ENCODE measurements around the gene CDC42.
A peak's percentile ranks its signal among the peaks of the same experiment; 100 is the strongest.
"Not testable (repeated sequence)": the region's sequence is repeated elsewhere in the genome, so short reads cannot be mapped to it uniquely, and the experiment has no call there.

CDC42 gene
- total RNA-seq: 47.8 to 78.4 (median 67.7) reads per million in 4 experiments

DNA sequence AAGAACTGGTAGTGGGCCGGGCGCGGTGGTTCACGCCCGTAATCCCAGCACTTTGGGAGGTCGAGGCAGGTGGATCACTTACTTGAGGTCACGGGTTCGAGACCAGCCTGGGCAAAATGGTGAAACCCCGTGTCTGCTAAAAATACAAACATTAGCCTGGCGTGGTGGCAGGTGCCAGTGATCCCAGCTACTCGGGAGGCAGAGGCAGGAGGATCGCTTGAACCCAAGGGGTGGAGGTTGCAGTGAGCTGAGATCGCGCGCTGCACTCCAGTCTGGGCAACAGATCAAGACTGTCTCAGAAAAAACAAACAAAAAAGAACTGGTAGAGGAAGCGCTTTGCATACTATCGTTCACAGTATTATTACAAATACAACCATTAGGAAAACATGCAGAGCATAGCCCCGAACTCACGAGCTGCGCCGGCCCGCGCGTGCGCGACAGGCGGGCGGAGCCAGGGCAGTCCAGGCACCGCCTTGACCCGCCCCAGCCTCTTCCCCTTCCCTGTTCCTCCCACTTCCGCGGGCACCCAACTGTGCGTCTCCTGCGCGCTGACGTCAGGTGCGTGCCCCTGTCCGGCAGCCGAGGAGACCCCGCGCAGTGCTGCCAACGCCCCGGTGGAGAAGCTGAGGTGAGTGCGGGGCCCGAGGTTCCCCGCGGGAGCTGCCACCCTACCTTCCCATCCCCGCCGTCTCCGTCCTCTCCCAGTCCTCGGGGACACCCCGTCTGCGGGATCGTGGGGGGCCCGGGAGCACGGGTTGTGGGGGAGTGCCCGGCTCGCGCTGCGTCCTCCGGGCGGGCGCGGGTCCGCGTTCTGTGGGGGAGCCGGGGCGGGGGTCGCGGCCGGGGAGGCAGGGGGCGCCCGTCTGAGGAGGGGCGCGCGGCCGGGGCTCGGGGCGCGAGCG, at the start of gene CDC42:
Gene CDC42 (plus strand): TSS at position 595 of the 902 bp plus-strand sequence. CDS start 25,770 bp downstream, outside the sequence.
- peak; percentile 95 for DNase-seq

DNA sequence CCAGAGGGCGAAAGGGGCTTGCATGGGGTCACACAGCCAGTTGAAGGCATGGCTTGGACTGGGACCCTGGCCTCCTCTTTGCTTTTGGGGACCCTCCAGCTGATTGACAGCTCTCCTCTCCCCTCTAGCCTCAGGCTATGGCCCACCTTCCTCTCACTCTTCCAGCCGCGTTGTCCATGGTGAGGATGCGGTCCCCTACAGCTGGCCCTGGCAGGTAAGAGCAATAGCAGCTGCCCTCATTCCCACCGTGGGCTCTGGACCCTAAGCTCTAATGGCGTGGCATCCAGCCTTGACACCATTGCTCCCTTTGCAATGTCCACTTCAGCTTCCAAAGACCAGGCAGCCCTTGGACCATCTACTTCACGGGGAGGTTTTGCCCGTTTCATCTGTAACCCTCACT, 49.6 kb upstream of the CDC42 start:
- not testable (repeated sequence) for DNase-seq

DNA sequence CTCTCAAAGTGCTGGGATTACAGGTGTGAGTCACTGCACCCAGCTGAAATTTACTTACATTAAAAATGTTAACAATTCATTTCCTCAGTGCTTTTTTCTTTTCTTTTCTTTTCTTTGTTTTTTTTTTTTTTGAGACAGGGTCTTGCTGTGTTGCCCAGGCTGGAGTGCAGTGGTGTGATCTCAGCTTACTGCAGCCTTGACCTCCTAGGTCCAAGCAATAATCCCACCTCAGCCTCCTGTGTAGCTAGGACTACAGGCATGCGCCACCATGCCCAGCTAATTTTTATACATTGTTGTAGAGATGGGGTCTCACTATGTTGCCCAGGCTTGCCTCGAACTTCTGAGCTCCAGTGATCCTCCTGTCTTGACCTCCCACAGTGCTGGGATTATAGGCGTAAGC, 48.5 kb upstream of the CDC42 start:
- DNase-seq: not testable (repeated sequence)

DNA sequence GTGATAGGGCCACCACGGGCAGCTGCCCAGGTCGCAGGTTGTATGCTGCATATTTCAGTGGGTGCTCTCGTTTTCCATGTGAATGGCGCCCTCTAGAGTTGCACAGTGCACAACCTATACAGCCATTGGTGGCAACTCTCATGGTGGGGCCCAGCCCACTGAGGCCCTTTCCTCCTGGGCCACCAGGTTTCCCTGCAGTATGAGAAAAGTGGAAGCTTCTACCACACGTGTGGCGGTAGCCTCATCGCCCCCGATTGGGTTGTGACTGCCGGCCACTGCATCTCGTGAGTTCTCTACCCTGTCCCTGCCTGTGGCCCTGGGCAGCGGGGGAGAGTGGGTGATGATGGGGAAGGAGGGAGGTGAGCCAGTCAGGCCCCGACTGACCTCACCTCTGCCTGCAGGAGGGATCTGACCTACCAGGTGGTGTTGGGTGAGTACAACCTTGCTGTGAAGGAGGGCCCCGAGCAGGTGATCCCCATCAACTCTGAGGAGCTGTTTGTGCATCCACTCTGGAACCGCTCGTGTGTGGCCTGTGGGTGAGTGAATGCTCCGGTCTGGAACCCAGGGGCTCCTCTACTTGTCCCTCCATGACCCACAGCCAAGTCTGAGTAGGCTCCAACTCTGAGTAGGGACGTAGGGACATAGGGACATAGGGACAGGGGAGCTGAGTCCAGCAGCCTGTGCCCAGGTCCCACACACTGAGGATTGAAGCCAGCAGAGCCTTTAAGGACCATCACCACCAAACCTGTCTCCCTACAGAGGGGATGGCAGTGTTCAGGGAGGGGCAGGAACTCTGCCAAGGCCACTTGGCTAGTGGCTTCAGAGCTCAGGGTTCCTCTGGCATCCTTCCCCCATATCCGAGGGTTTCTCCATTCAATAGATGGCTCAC, 47.0 kb upstream of the CDC42 start:
- not testable (repeated sequence) for DNase-seq

DNA sequence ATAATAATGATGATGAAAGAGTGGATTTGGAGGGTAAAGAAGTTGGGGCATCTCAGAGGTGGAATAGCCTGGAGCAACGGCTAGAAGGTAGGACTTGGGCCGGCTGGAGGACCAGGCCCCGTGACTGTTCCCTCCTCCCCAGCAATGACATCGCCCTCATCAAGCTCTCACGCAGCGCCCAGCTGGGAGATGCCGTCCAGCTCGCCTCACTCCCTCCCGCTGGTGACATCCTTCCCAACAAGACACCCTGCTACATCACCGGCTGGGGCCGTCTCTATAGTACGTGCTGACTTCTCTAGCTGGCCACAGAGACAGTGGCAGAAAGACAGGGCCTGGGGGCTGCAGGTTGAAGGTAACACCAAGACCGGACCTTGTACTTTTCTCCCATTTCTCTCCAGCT, 45.8 kb upstream of the CDC42 start:
- not testable (repeated sequence) for DNase-seq

DNA sequence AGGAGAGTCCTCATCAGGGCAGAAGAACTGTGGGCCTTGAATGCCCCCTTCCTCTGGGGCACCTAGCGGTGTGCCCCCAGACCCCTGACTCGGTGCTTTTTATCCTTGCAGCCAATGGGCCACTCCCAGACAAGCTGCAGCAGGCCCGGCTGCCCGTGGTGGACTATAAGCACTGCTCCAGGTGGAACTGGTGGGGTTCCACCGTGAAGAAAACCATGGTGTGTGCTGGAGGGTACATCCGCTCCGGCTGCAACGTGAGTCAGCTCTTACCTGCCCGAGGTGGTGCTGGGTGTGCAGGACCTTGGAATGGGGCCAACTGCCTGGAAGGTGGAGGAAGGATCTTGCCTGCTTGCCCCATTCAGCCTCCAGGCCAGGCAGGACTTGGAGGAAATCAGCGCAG, 45.2 kb upstream of the CDC42 start:
- DNase-seq: not testable (repeated sequence)

DNA sequence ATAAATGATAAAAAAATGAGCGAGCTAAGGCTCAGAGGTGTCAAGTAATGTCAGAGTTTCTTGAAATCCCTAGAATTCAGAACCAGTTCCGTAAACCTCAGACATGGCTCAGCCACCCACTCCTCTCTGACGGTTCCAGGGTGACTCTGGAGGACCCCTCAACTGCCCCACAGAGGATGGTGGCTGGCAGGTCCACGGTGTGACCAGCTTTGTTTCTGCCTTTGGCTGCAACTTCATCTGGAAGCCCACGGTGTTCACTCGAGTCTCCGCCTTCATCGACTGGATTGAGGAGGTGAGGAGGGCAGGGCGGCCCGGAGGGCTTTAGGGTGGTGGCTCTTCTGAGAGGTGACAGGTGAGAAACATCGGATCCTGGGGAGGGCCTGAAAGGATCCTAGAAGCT, 42.9 kb upstream of the CDC42 start:
- not testable (repeated sequence) for DNase-seq

DNA sequence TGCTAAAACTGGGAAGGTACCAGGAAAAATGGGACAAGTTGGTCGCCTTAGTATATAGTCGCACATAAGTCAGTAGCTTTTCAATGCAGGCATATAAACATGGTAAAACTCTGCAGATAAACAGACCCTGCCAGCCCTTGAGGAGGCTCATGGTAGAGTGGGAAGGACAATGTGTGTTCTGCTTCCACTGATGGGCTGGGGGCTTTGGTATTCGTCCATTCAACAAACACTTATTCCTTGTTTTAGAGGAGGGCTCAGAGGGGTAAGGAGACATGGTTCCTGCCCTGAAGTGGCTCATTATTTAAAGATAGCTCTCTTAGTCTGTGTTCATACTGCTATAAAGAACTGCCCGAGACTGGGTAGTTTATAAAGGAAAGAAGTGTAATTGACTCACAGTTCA, 39.8 kb upstream of the CDC42 start:
- DNase-seq: not testable (repeated sequence)

DNA sequence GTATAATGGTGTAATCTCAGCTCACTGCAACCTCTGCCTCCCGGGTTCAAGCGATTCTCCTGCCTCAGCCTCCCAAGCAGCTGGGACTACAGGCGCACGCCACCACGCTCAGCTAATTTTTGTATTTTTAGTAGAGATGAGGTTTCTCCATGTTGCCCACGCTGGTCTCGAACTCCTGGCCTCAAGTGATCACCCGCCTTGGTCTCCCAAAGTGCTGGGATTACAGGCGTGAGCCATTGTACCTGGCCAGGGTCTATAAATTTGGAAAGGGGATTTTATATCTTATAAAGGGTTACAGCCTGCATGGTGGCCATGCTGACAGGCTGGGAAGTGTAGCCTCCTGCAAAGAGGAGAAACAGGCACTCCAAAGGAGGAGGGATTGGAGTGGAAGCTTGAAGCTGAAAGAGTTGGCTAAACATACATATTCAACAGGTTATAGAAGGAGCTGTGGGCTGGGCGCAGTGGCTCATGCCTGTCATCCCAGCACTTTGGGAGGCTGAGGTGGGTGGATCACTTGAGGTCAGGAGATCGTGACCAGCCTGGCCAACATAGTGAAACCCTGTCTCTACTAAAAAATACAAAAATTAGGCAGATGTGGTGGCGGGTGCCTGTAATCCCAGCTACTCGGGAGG, 37.8 kb upstream of the CDC42 start:
- DNase-seq: not testable (repeated sequence)

DNA sequence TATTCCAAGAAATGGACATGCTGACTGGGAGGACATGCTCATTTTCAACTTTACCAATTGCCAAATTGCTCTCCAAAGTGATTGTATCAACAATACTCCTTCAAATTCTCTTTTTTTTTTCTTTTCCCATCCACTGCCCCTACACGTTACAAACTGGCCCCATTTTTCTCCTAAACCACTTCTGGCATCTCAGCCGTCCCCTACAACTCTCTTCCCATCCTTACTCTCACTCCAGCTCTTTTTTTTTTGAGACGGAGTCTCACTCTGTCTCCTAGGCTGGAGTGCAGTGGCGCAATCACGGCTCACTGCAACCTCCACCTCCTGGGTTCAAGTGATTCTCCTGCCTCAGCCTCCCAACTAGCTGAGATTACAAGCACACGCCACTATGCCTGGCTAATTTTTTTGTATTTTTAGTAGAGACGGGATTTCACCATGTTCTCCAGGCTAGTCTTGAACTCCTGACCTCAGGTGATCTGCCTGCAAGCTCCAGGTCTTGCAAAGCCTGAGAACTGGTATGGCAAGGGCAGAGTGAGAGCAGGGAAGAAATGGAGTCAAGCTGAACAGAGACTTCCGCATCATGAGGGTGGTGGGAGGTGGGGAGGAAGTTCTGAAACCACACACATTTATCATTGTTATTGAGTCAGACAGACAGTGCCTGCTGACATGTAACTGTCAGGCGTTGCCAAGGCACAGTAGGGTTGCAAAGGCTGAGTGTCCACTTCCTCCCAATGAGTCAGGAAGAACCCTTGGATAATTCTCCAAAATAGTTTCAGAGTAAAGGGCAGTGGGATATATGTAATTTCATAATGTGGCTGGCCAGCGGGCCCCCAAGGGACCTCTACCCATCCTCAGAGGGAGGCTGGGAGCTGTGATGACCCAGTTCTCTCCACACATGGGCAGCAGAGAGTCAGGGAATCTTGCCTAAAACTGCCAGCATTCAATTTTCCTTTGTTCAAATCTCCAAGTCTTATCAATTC, 33.6 kb upstream of the CDC42 start:
- peak; percentile 7 for DNase-seq

DNA sequence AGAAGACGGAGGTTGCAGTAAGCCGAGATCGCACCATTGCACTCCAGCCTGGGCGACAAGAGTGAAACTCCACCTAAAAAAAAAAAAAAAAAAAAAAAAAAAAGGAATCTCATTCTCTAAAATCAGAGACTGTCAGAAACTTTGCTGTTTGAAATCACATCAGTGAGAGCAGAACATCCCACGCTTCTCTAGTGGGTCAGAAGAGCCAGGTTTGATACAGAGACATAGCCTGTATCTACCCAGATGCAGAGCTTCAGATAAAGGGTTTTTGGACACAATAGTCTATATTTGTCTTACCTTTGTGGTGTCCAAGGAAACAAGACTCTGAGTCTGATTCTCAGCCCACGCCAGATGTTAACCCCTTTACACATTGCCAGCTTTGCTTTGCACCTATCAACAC, 31.4 kb upstream of the CDC42 start:
- DNase-seq: no peak

DNA sequence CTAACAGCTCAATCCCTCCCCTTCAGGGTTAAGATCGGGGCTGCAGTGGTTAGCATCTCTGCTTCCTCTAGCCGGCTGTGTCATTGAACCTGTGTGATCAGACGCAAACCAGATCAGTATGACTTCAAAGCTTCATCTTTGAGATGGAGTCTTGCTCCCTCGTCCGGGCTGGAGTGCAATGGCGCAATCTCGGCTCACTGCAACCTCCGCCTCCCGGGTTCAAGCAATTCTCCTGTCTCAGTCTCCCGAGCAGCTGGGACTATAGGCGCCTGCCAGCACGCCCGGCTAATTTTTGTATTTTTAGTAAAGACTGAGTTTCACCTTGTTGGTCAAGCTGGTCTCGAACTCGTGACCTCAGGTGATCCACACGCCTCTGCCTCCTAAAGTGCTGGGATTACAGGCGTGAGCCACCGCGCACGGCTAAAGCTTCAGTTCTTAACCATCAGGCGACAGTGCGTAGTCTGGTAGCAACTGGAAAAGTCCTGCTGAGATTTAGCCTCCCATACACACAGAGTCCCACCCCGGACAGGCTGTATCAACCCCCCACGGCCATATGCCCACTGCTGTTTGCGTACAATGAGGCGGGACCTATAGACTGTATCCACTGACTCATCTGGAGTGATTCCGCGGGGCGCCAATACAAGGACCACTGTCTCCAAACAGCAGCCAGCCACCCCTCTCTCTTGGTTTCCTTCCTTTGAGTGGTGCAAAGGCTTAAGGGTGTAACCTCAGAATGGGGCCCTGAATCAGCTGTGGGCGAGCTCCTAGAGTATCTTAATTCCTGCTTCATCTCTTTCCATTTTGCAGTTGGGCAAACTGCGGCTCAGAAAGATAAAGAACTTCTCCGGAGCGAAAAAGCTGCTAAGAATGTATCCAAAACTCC, 27.8 kb upstream of the CDC42 start:
- DNase-seq: peak; percentile 65

DNA sequence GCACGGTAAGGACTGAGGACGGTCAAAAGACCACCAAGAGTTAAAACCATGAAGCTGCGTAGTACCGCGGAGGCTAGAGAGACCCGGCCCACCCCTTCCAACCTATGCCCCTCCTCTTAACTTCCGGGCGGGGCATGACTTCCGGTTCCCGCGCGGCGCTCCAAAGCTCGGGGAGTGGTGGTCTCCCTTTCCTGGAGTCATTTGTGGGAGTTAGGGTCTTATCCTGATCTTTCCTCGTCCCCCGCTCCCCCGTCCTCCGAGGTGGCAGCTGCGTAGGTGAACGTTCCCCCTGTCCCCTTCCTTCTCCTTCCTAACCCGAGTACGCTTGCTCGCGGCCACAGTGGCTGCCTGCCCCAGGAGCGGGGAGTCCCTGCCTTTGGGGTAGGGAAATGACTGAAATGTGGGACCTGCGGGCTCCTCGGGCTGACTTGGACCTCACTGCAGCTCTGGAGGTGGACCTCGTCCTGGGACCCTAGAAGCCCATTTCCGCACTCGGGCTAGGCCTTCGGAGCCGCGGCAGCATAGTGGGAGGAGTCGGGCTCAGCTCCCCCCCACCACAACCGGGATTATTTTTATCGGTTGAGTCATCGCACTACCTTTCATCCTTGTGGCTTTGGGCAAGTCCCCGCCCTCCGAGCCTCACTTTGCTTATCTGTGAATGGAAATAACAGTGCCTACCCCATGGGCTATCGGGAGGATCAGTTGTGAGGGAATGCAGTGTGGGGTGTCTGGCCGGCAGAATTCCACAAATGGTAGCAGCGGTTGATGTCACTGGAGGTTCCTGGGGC, 26.9 kb upstream of the CDC42 start:
- DNase-seq: peak; percentile 75

DNA sequence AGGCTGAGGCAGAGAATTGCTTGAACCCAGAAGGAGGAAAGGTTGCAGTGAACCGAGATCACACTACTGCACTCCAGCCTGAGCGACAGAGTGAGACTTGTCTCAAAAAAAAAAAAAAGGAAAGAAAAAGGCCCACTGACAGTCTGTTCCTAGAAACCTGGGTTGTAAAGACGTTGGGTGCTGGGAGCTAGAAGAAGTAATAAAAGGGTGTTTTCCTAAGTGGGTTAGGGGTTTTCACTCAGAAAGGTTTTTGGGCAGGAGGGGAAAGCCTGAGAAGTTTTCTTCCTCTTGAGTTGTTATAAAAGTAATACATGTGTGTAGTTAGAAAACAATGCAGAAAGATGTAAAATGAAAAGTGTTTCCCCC, 25.6 kb upstream of the CDC42 start:
- no peak for DNase-seq

DNA sequence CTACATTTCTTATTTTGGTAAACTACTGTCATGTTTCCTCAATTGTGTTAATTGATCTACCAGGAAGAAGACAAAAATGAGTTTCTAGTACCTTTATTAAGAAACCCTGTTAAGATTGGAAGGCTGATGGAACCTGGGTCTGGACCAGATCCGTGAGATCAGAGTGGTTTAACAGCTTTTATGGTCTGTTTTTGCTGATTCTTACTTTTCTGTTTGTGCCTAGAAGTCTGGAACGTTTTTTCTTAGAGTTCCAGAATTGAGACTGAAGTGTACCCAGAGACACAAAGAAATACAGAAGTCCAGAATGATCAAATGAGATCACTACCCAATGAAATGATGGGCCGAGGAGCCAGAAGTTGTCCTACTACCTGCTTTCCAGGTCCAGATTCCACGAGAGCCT, 22.5 kb upstream of the CDC42 start:
- no peak for DNase-seq

DNA sequence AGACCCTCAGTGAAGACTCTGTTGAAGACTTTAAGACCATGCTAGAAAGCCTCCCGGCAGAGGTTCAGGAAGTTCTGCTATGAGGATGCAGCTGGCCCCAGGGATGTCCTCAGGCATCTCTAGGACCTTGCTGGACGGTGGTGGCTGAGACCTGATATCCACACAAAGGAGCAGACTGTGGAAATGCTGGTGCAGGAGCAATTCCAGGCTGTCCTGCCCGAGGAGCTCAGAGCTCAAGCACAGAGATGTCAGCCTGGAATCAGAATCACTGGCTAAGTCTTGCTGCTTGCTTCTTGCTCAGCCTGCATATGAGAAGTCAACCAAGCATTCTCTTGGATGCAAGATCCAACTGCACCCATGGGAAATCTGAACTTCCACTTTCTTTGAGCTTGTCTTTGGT, 22.0 kb upstream of the CDC42 start:
- DNase-seq: no peak

DNA sequence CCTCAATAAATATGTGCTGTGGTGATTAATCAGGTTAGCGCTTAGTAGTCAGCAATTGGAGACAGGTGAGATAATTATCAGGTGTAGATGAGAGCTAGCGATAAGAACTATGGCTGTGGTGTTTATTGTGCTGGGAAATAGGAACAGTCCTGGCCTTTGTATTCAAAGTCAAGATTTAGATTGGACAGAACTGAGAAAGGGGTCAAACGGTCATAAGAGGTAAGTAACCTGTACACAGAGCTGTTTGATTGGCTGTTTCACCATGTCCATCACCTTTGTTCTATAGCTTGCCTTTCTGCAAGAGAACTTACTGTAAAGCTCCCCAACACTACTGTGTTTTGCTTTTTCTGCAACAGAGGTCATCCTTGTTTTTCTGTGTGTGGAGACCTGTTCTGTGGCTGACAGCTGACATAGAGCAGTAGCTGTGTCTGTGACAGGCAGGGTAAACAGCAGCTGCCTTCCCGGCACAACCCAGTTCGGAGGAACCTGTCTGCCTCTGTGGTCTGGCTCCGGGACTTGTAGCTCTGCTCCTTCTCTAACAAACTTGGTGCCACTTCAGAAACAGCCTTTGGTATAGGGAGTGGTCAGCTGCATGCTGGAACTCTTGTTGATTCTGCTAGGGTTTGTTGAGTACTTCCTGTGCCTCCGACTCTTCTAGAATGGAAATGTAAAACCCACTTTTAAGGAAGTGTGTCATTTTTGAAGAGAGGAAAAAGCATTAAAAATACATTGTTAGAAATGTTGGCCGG, 21.1 kb upstream of the CDC42 start:
- DNase-seq: no peak

DNA sequence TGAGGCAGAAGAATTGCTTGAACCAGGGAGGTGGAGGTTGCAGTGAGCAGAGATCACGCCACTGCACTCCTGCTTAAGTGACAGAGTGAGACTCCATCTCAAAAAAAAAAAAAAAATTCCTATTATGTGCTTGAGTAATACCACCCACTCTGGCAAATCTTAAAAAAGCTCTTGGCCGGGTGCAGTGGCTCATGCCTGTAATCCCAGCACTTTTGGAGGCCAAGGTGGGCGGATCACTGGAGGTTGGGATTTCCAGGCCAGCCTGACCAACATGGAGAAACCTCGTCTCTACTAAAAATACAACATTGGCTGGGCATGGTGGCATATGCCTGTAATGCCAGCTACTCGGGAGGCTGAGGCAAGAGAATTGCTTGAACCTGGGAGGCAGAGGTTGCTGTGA, 17.7 kb upstream of the CDC42 start:
- not testable (repeated sequence) for DNase-seq

DNA sequence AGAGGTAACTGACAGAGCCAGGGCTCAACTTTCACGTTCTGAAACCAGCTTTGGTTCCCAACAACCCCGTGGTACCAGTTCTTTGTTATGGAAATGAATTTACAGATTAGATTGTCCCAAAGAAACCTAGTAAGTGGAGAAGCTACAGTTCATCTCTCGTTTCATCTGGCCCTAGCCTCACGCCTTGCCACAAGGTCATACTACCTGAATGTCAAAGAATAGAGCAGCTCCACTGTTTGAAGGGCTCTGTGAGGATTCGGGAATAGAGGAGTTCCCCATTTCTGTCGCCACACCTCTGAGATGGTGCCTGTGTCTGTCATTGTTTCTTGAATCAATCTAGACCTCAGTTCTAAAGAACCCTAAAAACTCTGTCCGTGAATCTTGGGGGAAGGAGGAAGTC, 15.0 kb upstream of the CDC42 start:
- no peak for DNase-seq
